Heart left ventricle (tissue), 16 donors: ENCODE measurements around the gene ZNF501. TPM values are rescaled to one million over a fixed set of nuclear protein-coding genes. Genes with fewer than 3 reads are reported as not detected.

Experiments
- ATAC-seq, 4 donors: fragments of 200-7000 bp; cut with Tn5 transposase; one replicate each; pipeline ENCODE4 v1.9.1; 2020 to 2022; ENCODE audit warnings: moderate library complexity in 4 of 4, mild to moderate bottlenecking in 3 of 4, moderate number of reproducible peaks in 1 of 4
- DNase-seq, 5 donors: peaks; one replicate each; pipeline ENCODE4 v3.0.0-alpha.2; 2020
- H3K27ac ChIP-seq, 12 donors: fragments of 200-600 bp; sonication (generic) in 4 of 12; one replicate each; pipeline versions ENCODE4 v1.5.0 to v1.8.0; 2016 to 2022; ENCODE audit warnings: mild to moderate bottlenecking in 2 of 12
- H3K27me3 ChIP-seq, 9 donors: fragments of 200-600 bp; sonication (generic) in 2 of 9; one replicate each; pipeline versions ENCODE4 v1.5.1 to v1.8.0; 2016 to 2022; ENCODE audit warnings: mild to moderate bottlenecking in 3 of 9
- H3K36me3 ChIP-seq, 9 donors: fragments of 200-600 bp; sonication (generic) in 2 of 9; one replicate each; pipeline versions ENCODE4 v1.5.0 to v1.8.0; 2018 to 2022; ENCODE audit warnings: mild to moderate bottlenecking in 2 of 9
- H3K4me1 ChIP-seq, 12 donors: fragments of 200-600 bp; sonication (generic) in 4 of 12; one replicate each; pipeline versions ENCODE4 v1.5.0 to v1.8.0; 2016 to 2022; ENCODE audit warnings: mild to moderate bottlenecking in 3 of 12
- H3K4me3 ChIP-seq, 12 donors: fragments of 200-600 bp; sonication (generic) in 4 of 12; one replicate each; pipeline versions ENCODE4 v1.5.0 to v1.8.0; 2017 to 2022; ENCODE audit warnings: mild to moderate bottlenecking in 9 of 12, moderate library complexity in 4 of 12
- H3K9me3 ChIP-seq, 12 donors: fragments of 200-600 bp; sonication (generic) in 4 of 12; one replicate each; pipeline versions ENCODE4 v1.5.0 to v1.8.0; 2016 to 2022; ENCODE audit warnings: mild to moderate bottlenecking in 1 of 12
- CTCF ChIP-seq, 12 donors: fragments of 200-600 bp; sonication (generic) in 4 of 12; IDR thresholded peaks; one replicate each; pipeline versions ENCODE4 v1.5.0 to v1.8.0; 2018 to 2022; ENCODE audit warnings: antibody characterized with exemption in 12 of 12, mild to moderate bottlenecking in 5 of 12
- POLR2A ChIP-seq, 2 donors: fragments of 450-650 bp; IDR thresholded peaks; one replicate each; pipeline ENCODE4 v1.6.1; 2017; ENCODE audit warnings: antibody characterized with exemption in 2 of 2, mild to moderate bottlenecking in 2 of 2, moderate library complexity in 2 of 2
- WGBS, 4 donors: extraction: QIAGEN DNeasy Blood & Tissue Kit in 2 of 4; methylation state at CpG; one replicate each; pipeline versions ENCODE4 v1.1.5 to v1.1.7; 2013 to 2018; 5-methylcytosine and 5-hydroxymethylcytosine counted together
- intact Hi-C, 10 donors: fragments of 100-400 bp; cut with DNase I; formaldehyde crosslinking; loops; one replicate each; pipeline versions ENCODE4 v1.11.1 to v1.14.2; 2022
- polyA plus RNA-seq, 2 donors: library from polyadenylated mRNA; stranded (reverse); fragments of 200-250 nt; gene quantifications; one replicate each; pipeline ENCODE4 v1.2.3, GENCODE V29; 2013
- total RNA-seq, 9 donors: library from RNA; depleted of rRNA in 2 of 9; stranded (reverse); fragments of >200 nt in 2 of 9; fragmentation: NEBNext Ultra II Directional in 3 of 9; extraction: Animal tissue kit (Norgen Biotek cat#: 25700) in 3 of 9; gene quantifications; one replicate each; pipeline versions ENCODE4 v1.1.0 to v1.2.4, GENCODE V29; 2016 to 2023
- donor health status: ischemic (EF 13 %, LVEDD 7.1; RV severe dilation, severe dysfunction).
- donor health status: healthy with polysubstance abuse.
- donor health status: DM: no; HTN: yes; CAD: no.
- donor health status: DM: no; HTN: no; CAD: no.
- donor health status: ischemic (EF 25% LVEDD 6.9; RV normal size, moderate dysfunction).
- donor health status: ischemic (EF 25% LVEDD 5.7; RV mildly dilated, moderate dysfunction).
- donor health status: healthy.
- donor health status: DM: yes; HTN: yes; CAD: no.
- donor health status: ischemic (EF 35%, LVEDD 5.7; RV mildly dilated, moderate dysfunction).
- donor health status: nonischemic (EF 11% LVEDD 7.7; RV severe dilation, severe dysfunction).
- donor health status: DM: yes; HTN: yes; CAD: no.
- donor health status: PGD.
- donor health status: ischemic (EF 29% LVEDD 5.4; RV normal size, mild dysfunction).
- donor health status: nonischemic (EF 23%, LVEDD 6.1; RV moderate dilation, normal function).

ZNF501 gene
- total and polyA plus RNA-seq, 11 donors, result 1.1 to 5.5 (median 3.6) TPM

GRCh38 chr3:44685128-44685800 lies 44.2 kb upstream of the ZNF501 start:
- 1 to 3% (median 1%) methylated on average over 31 to 48 of the region's 48 CpGs for WGBS, 4 donors

DNA sequence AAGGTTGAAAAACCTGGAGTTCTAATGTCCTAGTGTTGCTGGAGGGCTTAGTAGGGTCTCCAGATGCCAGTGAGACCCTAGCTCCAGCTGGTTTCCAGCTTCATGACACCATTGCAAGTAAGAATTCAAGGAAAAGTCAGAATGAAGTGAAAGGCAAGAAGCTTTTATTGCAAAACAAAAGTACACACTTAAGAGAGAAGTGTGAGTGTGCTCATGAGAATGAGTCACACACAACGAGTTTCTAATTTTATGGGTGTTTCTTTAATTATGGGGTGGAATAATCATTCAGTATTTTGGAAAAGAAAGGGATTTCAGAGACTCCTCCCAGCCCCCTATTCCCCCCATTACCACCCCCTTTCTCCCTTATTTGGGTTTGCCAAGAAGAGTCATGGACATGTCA lies 41.5 kb upstream of the ZNF501 start:
- intact Hi-C loops, result no loop called here
- TF ChIP-seq POLR2A (IDR thresholded peaks at IDR 0.05) (no peak), CTCF (IDR thresholded peaks at IDR 0.05) (no peak)
- Histone ChIP-seq H3K27me3 (peaks cover 0 to 23% (median 4%) of the 10 kb centered on the region in 9 donors), H3K9me3 (peaks cover 0 to 24% (median 2%) of the 10 kb centered on the region in 12 donors), H3K4me1 (peaks cover 0 to 12% (median 5%) of the 10 kb centered on the region in 12 donors), H3K4me3 (no peak overlapping the region), H3K27ac (no peak overlapping the region), H3K36me3 (peaks cover 0 to 3% (median 0%) of the 10 kb centered on the region in 9 donors)
- no peak for ATAC-seq
- WGBS, 4 donors, result 41 to 58% (median 50%) methylated on average over 1 of the region's 1 CpG
- no peak for DNase-seq

More at GRCh38 chr3:44685128-44685800, 44.2 kb upstream of the ZNF501 start:
- DNase-seq (peak; percentile 73 to 88 (median 85)), ATAC-seq (peak; percentile 73 to 98 (median 94))
- peaks cover 0 to 16% (median 4%) of the 10 kb centered on the region in 9 donors for H3K27me3 ChIP-seq
- H3K4me3 ChIP-seq, result peak overlapping the region; percentile 62 to 93 (median 74)
- H3K4me1 ChIP-seq, result peaks cover 0 to 12% (median 5%) of the 10 kb centered on the region in 12 donors
- intact Hi-C loops, result no loop called here
- H3K36me3 ChIP-seq, result peaks cover 0 to 3% (median 0%) of the 10 kb centered on the region in 9 donors
- peaks cover 0 to 32% (median 2%) of the 10 kb centered on the region in 12 donors for H3K9me3 ChIP-seq
- TF ChIP-seq POLR2A (IDR thresholded peaks at IDR 0.05) (peak in 1 of 2 donors; percentile 38), CTCF (IDR thresholded peaks at IDR 0.05) (no peak)
- peak overlapping the region in 8 of 12 donors; percentile 9 to 66 (median 38) for H3K27ac ChIP-seq

- ATAC-seq (peak; percentile 96 to 100 (median 100)), DNase-seq (peak; percentile 88 to 91 (median 90))
- peaks cover 0 to 32% (median 0%) of the 10 kb centered on the region in 9 donors for H3K36me3 ChIP-seq
- 1 to 4% (median 2%) methylated on average over 32 to 36 of the region's 36 CpGs for WGBS, 4 donors
- peaks cover 0 to 12% (median 3%) of the 10 kb centered on the region in 12 donors for H3K4me1 ChIP-seq
- peak within 1 kb of the TSS; percentile 58 to 100 (median 80) for H3K4me3 ChIP-seq
- peak within 1 kb of the TSS in 11 of 12 donors; percentile 43 to 76 (median 72) for H3K27ac ChIP-seq
- H3K9me3 ChIP-seq, result peaks cover 0 to 56% (median 36%) of the 10 kb centered on the region in 12 donors
- intact Hi-C loops, result loop anchor here in 6 of 10 donors (1.0 to 10.0 kb wide), 9 partner anchors 16 to 378 kb away; partner anchors contain the start of genes ZNF501 (in 6 of the 6), KIAA1143 (in 2 of the 6), KIF15 (in 2 of the 6) and TCAIM (in 1 of the 6)
- H3K27me3 ChIP-seq, result peaks cover 0 to 10% (median 0%) of the 10 kb centered on the region in 9 donors
- TF ChIP-seq POLR2A (IDR thresholded peaks at IDR 0.05), result no peak
- TF ChIP-seq CTCF (IDR thresholded peaks at IDR 0.05), result peak; percentile 6 to 62 (median 34)
Measured at GRCh38 chr3:44712455-44713075, 16.9 kb upstream of the ZNF501 start, which contains the start of gene ZNF502. TSS of gene ZNF502 (plus strand) at chr3:44712660. CDS start at chr3:44720262, 7,602 bp downstream.
